Mucosa of rectum (tissue), 2 donors: ENCODE results near the gene DDX5.
A peak's percentile ranks its signal among the peaks of the same experiment; 100 is the strongest.

Experiments
- H3K27ac ChIP-seq, 2 donors: one replicate each; pipeline ENCODE4 v1.7.0; 2013; ENCODE audit warnings: inconsistent platforms in 2 of 2, low read depth in 2 of 2, low read length in 2 of 2
- H3K27me3 ChIP-seq, 2 donors: one replicate each; pipeline ENCODE4 v1.7.0; 2013; ENCODE audit warnings: low read length in 2 of 2; ENCODE audit not compliant: control insufficient read depth in 2 of 2, insufficient read depth in 2 of 2
- H3K36me3 ChIP-seq, 2 donors: one replicate each; pipeline ENCODE4 v1.7.0; 2013; ENCODE audit warnings: low read length in 2 of 2; ENCODE audit not compliant: control insufficient read depth in 2 of 2, insufficient read depth in 2 of 2
- H3K4me1 ChIP-seq, 2 donors: one replicate each; pipeline ENCODE4 v1.7.0; 2013; ENCODE audit warnings: low read length in 2 of 2, mild to moderate bottlenecking in 1 of 2; ENCODE audit not compliant: control insufficient read depth in 2 of 2, insufficient read depth in 2 of 2
- H3K4me3 ChIP-seq, 2 donors: one replicate each; pipeline ENCODE4 v1.7.0; 2013; ENCODE audit warnings: low read length in 2 of 2
- H3K9ac ChIP-seq, 2 donors: one replicate each; pipeline ENCODE4 v1.7.0; 2013; ENCODE audit warnings: low read length in 2 of 2, low read depth in 1 of 2, mild to moderate bottlenecking in 1 of 2
- H3K9me3 ChIP-seq, 2 donors: one replicate each; pipeline ENCODE4 v1.7.0; 2013; ENCODE audit warnings: low read length in 2 of 2; ENCODE audit not compliant: control insufficient read depth in 2 of 2
- donor health status: healthy.
- donor health status: Normal muscosa, but diverticular disease.

DDX5 gene

DNA sequence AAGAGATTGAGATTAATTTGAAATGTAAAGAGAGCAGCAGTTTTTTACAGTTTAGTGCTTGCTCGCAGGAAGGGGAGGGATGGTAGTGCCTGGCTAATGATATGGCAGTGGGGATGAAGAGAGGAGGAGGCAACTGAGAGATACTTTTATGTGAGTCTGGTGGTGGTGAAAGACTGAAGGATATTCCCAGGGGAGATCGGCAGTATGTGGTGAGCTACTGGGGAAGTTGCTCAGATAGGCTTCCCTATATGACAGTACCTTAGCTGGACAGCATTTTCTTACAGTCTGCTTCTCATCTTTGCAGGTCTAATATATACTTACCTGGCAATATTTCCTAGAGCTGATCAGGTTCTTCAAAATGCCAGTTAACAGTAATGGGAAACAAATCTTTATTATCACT is 9.3 kb upstream of the DDX5 start:
- Histone ChIP-seq H3K36me3 (peaks cover 53 to 61% of the 10 kb centered on the region in 2 donors), H3K27ac (no peak overlapping the region), H3K4me1 (no peaks in the 10 kb centered on the region), H3K9ac (no peak overlapping the region), H3K4me3 (no peak overlapping the region), H3K27me3 (no peaks in the 10 kb centered on the region), H3K9me3 (no peaks in the 10 kb centered on the region)

DNA sequence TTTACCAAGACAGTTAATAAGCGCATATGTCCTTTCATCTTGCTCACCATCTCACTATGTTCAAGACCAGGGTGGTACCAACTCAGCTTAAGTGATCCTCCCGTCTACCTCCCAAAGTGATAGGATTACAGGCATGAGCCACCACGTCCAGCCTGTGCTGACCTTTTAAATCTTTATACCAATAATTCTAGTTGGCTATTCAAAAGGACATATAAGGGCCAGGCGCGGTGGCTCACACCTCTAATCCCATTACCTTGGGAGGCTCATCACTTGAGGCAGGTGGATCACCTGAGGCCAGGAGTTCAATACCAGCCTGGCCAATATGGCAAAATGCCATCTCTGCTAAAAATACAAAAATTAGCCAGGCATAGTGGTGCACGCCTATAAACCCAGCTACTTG is 3.1 kb upstream of the DDX5 start:
- Histone ChIP-seq H3K9me3 (no peaks in the 10 kb centered on the region), H3K27me3 (no peaks in the 10 kb centered on the region), H3K27ac (no peak overlapping the region), H3K4me3 (no peak overlapping the region), H3K36me3 (peaks cover 29% of the 10 kb centered on the region in 2 donors), H3K9ac (no peak overlapping the region), H3K4me1 (peaks cover 14 to 16% of the 10 kb centered on the region in 2 donors)

GRCh38 chr17:64508683-64509082 is 2.6 kb upstream of the DDX5 start:
- H3K27me3 ChIP-seq, result no peaks in the 10 kb centered on the region
- peak overlapping the region in 1 of 2 donors; percentile 93 for H3K4me3 ChIP-seq
- H3K4me1 ChIP-seq, result peaks cover 18 to 21% of the 10 kb centered on the region in 2 donors
- no peak overlapping the region for H3K9ac ChIP-seq
- H3K9me3 ChIP-seq, result no peaks in the 10 kb centered on the region
- H3K27ac ChIP-seq, result no peak overlapping the region
- peaks cover 32 to 33% of the 10 kb centered on the region in 2 donors for H3K36me3 ChIP-seq

DNA sequence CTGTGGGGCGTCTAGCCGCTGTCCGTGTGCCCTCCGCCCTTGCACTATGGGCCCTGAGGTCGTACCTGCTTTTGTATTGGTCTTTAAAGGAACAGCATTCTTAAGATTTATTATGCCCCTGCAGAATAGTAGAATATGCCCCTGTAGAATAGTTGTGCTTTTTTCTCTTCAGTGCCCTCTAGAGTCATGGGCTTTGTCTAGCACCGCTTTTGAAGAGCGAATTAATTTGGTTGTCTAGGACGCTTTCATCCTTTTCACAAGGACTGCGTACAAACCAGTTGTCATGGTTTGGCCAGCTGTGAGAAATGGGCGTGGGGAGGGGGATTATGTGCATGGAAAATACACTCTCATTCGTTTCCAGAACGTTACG is 1.3 kb upstream of the DDX5 start:
- Histone ChIP-seq H3K9ac (peak overlapping the region; percentile 100), H3K9me3 (no peaks in the 10 kb centered on the region), H3K36me3 (peaks cover 39% of the 10 kb centered on the region in 2 donors), H3K27ac (peak overlapping the region; percentile 99 to 100), H3K4me3 (peak overlapping the region; percentile 93 to 99), H3K27me3 (no peaks in the 10 kb centered on the region), H3K4me1 (peaks cover 25 to 28% of the 10 kb centered on the region in 2 donors)

DNA sequence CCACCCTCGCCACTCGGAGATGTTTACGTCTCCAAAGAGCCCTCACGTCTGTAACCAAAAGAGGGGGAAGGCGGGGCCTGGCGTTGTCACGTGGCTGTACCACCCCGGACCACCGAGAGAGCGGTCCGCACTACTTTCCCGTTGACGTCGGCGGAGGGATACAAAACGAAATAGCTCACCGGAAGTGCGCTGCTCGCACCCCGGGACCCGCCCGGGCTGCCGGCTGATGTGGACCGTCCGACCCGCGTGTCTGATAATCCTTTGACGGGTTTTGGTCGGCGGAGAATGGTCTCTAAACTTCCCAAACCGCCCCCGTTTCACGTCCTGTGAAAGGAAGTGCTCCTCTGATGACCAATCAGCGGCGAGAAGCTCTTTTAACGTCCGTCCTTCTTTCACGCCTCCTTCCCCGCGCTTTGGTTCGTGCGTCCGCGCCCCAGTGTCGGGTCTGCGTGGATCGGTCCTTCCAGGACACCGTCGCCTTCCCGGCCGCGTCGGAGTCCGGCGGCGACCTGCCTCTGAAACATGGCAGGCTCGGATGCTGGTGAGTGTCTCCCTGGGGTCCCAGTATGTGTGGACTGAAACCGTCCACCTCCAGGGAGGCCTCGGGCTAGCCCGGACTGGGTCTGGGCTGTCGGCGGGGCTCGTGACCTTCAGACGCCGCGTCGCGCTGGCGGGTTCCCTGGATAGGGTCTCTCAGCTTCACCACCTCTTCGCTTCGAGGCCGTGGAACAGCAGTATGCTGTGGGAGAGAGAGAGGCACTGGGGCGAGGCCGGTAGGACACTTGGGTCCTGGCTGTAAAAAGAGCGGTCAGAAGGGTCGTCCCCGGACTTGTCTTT is 705 bp upstream of the DDX5 start, which contains the start of gene CEP95:
CEP95 (plus strand) TSS at position 402 of the 837 bp plus-strand sequence; CDS start at position 523, 121 bp downstream.
- H3K27ac ChIP-seq, result peak within 1 kb of the TSS; percentile 99 to 100
- H3K36me3 ChIP-seq, result peaks cover 41 to 42% of the 10 kb centered on the region in 2 donors
- peak within 1 kb of the TSS; percentile 100 for H3K9ac ChIP-seq
- H3K27me3 ChIP-seq, result no peaks in the 10 kb centered on the region
- H3K4me3 ChIP-seq, result peak within 1 kb of the TSS; percentile 93 to 99
- H3K9me3 ChIP-seq, result no peaks in the 10 kb centered on the region
- peaks cover 28% of the 10 kb centered on the region in 2 donors for H3K4me1 ChIP-seq

- Histone ChIP-seq H3K9me3 (no peaks in the 10 kb centered on the region), H3K27ac (peak overlapping the region; percentile 99 to 100), H3K4me3 (peak overlapping the region; percentile 93 to 99), H3K4me1 (peaks cover 28% of the 10 kb centered on the region in 2 donors), H3K36me3 (peaks cover 49 to 54% of the 10 kb centered on the region in 2 donors), H3K9ac (peak overlapping the region; percentile 100), H3K27me3 (no peaks in the 10 kb centered on the region)
These were observed 519 bp downstream of the DDX5 start for GRCh38 chr17:64505340-64506200.

- Histone ChIP-seq H3K27ac (peak overlapping the region; percentile 99 to 100), H3K4me1 (peaks cover 28 to 31% of the 10 kb centered on the region in 2 donors), H3K36me3 (peaks cover 52 to 55% of the 10 kb centered on the region in 2 donors), H3K4me3 (peak overlapping the region; percentile 93 to 99), H3K27me3 (no peaks in the 10 kb centered on the region), H3K9ac (peak overlapping the region; percentile 100), H3K9me3 (no peaks in the 10 kb centered on the region)
These were observed 1.2 kb downstream of the DDX5 start for GRCh38 chr17:64504769-64505339.

DNA sequence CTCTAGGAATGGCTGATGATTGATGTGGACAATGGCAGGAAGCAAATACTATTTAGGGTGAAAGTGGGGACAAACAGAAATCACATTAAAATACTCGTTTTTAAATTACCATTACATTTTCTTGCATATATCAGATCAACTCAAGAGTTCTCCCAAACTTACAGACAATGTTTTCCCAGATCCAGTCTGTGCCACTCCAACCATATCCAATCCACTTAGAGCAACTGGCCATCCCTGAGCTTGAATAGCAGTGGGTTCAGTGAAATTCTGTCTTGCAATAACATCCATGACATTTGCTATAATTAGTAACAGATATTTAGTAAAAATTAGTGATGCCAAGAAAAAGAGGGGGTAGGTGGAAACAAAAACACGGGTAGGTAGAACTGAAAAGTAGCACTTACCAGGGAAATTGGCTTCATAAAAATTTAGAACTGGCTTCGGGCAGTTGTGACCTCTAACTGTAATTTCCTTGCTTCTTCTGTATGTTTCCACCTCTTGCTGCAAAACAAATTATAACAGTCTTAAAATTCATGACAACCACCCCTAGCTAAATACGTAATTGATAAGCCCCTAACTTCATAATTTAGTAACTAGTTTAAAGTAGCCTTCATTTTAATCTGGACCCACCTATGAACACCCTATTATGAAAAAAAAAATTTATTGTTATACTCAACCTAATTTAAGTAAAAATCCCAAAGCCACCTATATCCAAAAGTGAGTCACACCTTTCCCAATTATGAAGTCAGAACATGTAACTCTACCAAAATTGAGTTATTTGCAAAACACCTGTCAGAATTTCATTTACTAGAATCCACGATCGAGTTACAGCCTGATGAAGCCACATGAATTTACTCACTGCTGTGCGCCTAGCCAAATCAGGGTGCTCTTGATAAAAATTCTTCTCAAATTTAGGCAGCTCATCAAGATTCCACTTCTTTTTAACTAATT is 2.0 kb downstream of the DDX5 start:
- no peaks in the 10 kb centered on the region for H3K27me3 ChIP-seq
- no peaks in the 10 kb centered on the region for H3K9me3 ChIP-seq
- H3K4me1 ChIP-seq, result peaks cover 26 to 31% of the 10 kb centered on the region in 2 donors
- peak overlapping the region; percentile 93 to 99 for H3K4me3 ChIP-seq
- H3K27ac ChIP-seq, result peak overlapping the region; percentile 99 to 100
- peaks cover 55 to 56% of the 10 kb centered on the region in 2 donors for H3K36me3 ChIP-seq
- peak overlapping the region; percentile 100 for H3K9ac ChIP-seq

DNA sequence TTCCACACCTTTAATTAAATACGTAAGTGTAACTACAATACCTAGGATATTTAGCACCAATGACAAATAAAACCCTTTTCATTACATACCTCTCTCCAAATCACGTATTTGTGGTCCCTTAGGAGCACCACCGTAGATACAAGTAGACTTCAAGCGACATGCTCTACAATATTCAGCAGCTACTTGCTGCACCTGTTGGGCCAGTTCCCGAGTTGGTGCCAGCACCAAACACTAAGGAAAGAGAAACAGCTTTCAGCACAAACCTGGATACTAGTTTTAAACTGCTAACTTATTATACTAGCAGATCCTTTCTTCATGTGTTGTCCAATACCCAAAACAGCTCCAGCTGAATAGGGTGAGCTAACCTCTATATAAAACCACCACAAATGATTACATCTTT is 2.7 kb downstream of the DDX5 start:
- Histone ChIP-seq H3K36me3 (peaks cover 61 to 63% of the 10 kb centered on the region in 2 donors), H3K27ac (no peak overlapping the region), H3K4me3 (no peak overlapping the region), H3K9ac (no peak overlapping the region), H3K4me1 (peaks cover 31 to 34% of the 10 kb centered on the region in 2 donors), H3K9me3 (no peaks in the 10 kb centered on the region), H3K27me3 (no peaks in the 10 kb centered on the region)
